Stimulated activated CD8-positive, alpha-beta memory T cell treated with anti-CD3 and anti-CD28 coated beads, Interleukin-12 subunit alpha, Interleukin-12 subunit beta, amount 100 ng/mL, for 24 hours (primary cell): ENCODE data around the gene CD82.
A peak's percentile ranks its signal among the peaks of the same experiment; 100 is the strongest.

Source experiments
- DNase-seq: peaks from one replicate; pipeline ENCODE4 v3.0.0-alpha.2; 2020; ENCODE audit errors: extremely low read depth

The CD82 gene

DNA sequence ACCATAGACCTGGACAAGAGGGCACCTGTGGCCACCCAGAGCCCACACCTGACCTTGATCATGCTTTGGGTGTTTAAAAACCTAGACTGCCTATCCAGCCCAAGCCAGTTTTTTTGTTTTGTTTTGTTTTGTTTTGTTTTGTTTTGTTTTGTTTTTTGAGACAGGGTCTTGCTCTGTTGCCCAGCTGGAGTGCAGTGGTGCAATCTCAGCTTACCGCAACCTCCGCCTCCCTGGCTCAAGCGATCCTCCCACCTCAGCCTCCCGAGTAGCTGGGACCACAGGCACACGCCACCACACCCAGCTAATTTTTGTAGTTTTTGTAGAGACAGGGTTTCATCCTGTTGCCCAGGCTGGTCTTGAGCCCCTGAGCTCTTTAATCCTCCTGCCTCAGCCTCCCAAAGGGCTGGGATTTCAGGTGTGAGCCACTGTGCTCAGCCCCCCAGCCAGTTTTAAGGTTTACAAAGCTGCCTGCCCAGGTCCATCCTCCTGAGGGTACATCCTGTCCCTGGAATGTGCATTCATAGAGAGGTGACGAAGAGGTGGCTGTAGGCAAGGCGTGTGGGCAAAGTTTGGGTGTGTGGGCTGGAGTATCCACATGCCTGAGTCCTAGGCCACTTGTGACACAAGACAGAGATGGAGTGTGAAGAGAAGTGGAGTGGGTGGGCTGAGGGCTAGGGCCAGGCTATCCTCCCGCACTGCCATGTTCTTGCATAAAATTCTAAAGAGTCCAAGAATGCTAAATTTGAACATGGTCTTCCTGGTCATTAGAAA lies 3.3 kb upstream of the CD82 start:
- no peak for DNase-seq

DNA sequence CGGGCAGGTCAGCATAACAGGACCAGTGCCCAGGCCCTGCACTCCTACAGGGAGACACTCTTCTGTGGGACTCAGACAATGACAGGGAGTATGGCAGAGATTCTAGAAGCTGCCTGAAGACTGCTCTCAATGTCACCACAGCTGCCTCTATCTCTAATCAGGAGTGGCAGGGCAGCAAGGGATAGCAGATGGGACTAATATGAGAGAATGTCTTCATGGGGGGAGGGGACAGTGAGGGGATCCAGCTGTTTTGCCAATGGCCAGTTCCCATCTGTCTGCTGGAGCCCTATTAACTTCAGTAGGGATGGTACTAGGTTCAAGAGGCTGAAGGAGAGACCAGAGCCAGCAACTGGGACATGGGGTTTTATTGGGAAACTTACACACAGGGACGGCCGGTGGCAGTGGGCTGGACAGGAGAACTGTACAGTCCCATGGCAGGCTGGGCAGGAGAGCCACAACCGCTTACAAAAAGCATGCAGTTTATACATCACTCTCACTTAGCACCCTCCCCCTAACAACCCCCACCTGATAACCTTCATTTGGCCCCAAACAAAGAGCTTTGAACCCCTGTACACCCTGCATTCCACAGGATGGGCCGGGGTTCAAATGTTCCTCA lies 2.5 kb upstream of the CD82 start:
- no peak for DNase-seq

DNA sequence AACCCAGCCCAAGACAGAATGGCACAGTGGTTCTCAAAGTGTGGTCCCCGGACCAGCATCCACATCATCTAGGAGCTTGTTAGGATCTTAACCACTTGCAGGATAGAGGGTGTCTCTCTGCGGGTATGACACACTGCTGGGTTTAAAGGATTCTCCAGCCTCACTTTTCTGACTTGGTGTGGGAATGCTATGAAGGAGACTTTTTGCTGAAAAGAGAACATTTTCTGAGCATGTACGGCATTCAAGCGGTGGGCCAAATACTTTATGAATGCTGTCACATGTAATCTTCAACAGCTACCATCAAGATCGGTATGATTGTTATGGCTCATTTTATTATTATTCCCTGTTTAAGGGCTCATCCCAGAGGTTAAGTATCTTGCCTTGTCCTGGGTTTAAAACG lies 1.8 kb upstream of the CD82 start:
- no peak for DNase-seq

DNA sequence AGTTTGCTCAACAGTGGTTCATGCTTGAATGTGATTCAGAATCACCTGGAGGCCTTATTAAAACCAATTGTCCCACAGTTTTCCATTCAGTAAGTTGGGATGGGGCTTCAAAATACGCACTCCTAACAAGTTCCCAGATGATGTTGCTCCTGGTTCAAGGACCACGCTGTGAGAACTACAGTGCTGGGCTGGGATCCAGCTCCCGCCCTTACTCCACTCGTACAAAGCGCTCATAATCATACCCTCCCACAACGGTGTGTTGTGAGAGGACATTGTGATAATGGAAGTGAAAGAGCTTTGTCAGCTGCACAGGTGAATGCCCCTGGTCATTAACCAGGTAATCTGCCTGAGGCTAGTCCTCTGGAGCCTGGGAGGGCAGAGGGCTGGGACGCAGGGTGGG lies 1.3 kb upstream of the CD82 start:
- no peak for DNase-seq

DNA sequence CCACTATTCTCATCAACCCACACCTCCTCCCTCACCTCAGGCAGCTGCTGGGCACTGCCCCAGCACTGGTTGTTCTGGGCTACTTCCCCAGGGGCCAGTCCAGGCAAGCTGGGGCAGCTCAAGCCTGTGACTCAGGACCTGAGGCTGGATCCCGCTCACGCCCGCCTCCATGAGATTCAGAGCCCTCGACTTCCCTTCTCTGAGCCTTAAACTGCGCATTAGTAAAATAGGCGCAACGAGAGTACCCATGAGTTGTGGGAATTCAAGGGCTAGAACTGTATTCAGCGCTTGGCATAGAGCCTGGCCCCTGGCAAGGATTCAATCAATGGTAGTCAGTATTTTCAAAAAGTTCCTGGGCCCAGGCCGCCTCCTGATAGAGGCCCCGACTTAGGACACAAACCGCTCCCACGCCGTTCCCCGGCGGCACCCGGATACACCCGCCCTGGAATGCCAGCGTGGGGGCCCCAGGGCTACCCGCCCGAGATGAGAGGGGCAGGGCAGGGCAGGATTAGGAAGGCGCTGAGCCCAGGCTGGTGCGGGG lies 723 bp upstream of the CD82 start:
- DNase-seq, result no peak

DNA sequence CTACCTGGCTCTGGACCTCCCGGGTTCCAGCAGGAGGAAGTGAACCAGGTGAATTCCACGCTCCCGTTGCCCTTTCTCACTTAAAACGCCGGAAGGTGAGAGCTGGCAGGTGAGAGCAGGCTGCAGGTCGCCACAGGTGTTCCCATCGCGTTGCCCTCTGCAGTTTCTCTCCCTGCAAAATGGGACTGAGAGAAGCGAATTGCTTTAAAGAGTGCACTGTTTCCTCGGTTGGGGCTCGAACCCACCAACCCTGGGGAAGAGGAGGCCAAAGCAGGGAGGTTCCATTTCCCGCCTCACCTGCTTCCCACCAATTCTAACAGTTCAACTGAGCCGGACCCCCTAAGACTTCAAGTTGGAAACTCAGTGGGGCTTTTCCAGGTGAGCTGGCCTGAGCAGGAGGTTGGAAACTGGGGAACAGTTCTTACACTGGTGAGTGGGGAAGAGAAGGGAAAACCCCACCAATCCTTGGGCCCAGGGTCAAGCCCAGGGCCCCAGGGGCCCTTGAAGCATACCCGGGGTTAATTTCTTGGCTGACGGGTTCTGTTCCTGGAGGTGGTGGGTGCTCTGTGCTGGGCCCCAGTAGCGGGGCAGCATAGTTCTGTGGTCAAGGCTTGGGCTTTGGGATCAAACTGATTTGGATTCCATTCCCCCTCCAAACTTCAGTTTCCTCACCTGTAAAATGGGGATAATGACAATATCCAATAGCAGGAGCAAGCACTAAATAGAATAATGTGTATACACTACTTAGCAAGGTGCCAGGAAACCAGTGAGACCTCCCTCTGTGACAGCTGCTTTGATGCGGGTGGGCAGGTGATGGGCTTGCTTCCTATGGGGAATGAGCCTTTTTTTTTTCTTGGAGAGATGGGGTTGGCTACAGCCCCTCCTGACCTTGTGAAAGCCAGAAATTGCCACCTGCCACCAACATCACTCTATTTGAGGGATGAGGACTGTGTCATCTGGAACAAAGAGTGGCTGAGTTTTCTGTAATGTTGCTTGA lies 788 bp downstream of the CD82 start:
- no peak for DNase-seq

DNA sequence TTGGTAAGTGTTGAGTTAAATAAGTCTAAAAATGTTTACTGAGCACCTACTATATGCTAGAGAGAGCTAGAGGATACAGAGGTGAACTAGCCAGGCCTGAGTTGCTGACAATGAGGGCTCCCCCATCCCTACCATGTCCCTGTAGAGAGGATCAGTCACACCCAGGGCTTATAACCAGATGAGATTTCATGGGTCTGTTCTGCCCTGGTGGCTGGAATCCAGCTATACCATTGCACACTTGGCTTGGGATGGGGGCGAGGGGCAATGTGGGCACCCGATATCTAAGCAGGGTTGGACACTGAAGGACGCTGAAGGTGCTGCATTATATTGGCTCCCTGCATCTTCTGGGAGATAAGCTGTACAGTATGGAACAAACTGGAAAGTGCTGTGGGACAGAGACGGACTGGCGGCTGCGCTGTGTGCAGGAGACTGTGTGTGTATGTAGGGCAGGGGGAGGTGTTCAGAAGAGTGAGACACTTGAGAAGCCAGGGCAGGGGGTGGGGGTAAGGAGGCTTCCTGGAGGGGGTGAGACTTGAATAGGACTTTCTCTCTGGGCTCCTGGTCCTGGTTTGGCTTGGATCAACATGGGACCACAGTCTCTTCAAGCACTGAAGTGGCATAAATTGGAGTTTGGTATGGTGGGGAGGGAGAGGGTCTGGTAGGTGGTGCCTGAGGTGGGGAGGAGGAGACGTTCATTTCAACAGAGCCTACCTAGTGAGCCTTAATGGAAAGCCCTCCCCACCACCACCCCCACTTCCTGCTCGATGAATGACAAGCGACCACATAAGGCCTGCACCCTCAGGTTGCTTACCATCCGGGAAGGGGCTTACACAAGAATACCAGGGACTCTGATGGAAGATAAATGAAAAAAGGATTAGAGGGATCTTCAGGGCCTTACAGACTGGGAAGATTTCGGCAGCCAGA lies 1.8 kb downstream of the CD82 start:
- no peak for DNase-seq

DNA sequence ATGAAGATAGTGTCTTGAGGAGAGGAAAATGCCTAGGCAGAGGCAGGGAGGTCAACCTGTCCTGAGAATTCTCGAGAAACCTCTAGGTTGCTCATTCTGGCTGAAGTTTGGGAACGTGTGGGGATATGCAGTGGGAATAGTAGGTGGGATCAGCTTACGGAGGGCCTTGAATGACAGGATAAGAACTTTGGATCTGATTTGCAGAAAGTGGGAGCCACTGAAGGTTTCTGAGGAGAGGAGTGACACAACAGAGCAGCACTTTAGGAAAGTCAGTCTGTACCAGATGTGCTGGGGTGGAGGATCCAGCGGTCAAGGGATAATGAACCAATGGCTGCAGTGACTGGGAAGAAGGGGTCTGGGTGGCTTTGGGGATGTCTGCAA lies 2.4 kb downstream of the CD82 start:
- DNase-seq, result no peak

DNA sequence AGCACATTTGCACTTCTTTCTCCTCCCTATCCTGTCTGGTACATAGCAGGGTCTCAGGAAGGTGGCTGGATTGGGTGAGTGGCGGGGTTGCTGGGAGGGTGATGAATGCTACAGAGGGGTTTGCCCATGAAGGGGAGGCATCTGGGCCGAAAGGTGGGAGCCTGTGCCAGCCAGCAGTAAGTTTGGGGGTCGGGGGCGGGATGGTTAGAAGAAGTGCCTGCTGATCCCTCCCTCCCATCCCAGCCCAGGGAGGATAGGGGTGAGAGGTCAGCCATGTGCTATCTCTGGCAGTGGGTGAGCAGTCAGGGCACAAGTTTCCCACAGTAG lies 2.8 kb downstream of the CD82 start:
- no peak for DNase-seq

DNA sequence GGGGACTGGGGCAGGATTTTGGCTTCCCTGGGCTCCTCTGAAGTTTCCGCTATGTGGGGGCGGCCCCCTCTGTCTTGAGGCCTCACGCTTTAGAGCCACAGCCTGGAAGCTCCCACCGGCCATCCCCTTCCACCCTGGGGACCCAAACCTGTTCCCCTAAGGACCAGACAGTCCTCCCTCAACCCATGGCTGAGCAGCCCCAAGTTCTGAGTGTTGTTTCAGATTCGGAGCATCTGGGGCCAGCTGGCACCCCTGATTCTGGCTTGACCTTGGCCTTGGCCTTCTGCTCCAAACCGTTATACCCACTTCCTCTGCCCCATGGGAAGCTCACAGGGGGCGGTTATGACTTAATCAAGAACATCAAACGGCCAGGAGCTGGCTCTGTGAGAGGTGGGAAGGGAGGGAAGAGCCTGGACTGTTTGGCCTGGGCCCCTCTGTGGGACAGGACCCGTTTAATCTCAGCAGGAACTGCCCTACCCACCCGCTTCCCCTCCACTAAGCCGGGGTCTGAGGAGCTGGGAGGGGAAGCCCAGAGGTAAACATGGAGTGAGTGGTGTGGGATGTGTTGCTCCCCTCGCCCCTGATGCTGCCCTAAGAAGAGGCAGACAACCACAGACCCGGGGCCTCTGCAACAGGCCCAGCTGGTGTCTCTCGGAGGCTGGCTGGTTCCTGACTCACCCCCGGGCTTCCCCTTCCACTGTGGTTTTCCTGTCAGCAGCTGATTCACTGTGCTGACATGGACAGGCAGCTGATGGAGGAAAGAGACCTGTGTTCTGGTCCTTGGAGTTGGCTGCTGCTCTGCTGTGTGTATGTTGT lies 3.4 kb downstream of the CD82 start:
- peak; percentile 75 for DNase-seq

DNA sequence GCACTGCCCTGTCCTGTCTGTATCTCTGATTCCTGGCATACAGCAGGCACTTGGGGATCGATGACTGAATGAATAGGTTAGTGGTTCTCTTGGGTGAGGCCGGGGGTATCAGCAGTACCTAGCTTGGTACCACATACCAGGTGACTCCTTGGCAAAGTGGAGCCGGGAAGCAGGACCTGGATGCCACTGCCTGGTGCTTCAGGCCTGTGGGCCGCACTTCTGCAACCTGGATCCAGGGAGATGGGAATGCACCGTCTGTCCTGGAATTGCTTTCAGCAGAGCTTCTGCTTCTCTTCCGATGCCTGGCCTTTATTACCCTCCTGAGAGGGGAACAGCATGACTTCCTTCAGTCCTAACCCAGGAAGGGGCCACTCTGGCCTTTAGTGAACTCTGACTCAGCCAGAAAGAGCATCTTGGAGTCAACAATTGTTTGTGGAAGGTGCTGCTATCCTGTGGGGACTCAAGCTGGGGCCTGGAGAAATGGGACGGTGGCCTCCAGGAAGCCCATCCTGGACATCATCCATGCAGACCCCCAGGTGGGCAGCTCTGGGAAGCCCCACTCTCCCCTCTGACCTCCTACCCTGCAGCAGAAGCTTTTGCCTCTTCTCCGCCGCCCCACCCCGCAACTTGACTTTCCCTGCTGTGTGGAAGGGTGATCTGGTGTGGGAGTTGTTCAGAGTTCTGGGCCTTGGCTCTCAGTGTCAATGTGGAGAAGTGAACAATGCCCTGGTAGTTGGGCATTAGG lies 5.1 kb downstream of the CD82 start:
- DNase-seq, result no peak

DNA sequence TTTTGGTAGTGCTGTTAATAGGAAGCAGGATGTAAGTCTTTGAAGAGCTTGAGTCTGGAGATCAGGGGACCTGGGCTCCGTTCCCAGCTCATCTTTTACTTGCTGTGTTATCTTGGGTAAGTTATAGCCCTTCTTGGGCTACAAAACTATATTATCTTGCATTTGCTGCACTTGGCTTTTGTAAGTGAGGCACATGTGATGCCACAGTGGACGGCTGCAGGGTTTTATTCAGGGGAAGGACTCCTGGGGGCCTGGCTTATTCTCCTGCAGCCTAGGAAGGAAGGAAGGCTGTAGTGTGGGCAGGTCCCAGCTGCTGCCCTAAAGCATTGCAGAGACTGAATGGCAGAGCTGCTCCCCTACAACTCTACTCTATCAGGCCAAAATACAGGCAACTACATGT lies 6.4 kb downstream of the CD82 start:
- no peak for DNase-seq

DNA sequence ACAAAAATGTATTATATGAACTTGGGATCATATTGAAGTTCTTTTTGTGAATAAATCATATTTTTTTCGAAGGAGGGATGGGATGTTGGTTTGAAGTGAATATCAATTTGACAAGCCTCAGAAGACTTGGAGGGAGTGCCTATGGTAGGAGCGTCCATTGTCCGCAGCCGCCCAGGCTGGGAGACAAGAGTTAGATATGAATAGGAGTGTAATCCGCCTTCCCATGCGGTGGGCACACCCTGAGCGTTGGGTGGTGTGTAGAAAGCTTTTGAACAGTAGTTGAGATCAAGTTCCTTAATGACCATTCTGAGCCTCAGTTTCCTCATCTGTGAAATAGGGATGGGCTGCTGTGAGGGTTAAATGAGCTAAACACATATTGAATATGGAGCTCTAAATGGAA lies 7.0 kb downstream of the CD82 start:
- no peak for DNase-seq

DNA sequence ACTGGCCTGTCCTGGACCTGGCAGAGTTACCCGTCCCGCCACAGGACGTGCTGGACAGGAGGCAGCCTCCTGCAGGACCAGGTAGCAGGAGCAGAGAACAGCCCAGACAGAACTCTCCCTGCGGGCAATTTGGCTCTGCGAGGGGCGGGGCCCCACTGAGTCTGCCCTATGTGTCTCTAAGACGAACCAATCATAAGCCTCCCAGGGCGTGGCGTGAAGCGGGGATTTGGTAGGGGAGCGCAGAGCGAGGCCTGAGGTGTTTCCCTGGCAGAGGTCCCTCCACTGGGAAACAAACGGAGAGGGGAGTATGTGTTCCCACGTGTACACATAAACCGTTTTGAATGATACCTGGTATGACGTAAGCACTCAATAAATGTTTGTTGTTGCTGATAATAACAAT lies 7.4 kb downstream of the CD82 start:
- DNase-seq, result no peak

DNA sequence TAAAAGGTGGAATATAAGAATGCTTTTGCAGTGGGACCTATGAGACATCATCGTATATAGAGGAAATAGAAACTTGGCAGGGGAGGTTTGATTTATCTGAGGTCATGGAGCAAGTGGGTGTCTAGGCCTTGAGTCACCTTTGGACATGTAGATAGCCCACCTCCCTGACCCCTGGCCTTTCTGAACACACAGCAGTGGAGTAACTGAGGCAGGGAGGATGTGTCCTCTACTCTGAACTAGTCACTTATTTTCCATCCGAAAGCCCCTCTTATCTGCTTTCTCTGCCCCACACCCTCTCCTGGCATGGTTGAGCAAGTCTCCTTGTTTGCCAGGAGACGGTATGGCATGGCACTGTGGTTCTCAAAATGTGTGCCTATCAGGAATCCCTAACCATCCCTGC lies 7.9 kb downstream of the CD82 start:
- no peak for DNase-seq

DNA sequence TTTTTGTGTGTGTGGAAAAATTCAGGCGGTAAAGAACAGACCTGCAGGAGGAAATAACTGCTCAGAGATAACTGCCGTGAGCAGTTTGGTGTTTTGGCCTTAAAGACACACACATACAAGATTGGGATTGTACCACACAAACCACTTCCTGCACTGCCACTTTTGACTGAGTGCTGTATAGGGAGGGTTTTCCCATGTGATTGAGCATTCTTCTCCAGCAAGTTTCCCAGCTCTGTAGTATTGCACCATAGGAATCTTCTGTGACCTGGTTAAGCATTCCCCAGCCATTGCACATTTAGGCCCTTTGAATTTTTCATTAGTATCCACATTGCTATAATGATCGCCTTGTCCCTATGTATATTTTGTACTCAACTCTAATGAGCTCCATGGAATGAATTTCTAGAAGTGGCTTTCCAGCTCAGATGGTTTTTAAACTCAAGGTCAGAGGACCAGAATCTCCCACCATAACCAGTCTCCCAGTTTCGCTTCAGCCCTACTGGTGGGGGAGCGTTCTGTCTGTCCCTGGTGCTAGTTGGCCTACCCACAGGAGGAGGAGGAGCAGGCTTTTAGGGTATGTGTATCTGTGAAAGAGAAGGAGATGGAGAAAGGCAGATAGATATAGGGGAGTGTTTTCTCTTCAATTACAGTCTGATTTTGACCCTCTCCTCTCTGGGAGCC lies 9.3 kb downstream of the CD82 start:
- no peak for DNase-seq

DNA sequence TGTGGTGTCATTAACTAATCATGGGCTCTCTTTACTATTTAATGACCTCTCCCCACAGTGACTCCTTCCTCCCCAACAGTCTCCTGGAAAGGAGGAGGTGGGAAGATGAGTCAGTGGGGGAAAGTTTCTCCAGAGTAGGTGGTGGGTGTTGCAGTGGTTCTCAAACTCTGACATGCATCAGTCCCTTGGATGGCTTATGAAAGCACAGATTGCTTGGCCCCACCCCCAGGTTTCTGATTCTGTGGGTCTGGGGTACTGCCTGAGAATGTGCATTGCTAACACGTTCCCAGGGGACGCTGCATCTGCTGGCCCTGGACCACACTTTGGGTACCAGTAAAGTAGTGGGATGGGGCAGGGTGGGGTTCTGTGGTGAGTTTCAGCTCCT lies 9.8 kb downstream of the CD82 start:
- no peak for DNase-seq

DNA sequence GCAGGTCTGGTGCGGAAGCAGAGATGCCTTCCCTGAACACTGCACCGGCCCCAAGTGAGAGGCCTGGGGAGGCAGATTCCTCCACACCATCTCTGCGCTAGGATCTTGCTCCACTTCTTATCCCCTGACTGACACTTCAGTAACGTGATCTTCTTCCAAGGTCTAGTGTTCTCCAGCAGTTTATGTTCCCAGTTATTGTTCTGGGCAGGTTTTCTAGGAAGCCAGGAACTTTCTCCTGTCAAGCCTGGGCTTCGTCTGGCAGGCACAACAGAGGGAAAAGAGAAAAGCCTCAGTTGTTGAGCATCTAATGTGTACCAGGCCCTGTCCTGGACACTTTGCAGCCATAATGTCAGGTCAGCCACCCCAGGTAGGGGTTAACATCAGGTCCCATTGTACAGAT lies 10.5 kb downstream of the CD82 start:
- no peak for DNase-seq

DNA sequence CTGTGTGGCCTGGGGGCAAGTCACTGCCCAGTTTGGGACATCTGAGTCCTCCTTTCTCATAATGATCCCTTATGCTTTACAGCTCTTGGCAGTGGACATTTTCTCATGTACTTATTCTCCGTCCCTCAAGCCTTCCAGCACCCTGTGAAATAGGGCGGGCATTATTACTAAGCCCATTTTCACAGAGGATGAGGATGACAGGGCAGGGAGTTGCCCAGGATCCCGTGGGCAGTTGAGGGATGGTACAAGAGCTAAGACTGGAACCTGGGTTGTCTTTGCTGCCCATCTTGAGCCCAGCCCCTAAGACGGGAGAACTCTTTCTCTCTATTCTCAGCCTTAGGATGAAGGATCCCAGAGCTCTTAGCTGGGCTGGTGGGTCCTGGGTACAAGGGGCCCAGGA lies 11.2 kb downstream of the CD82 start:
- no peak for DNase-seq
